ENCODE measurements around the gene GNB3.

DNA sequence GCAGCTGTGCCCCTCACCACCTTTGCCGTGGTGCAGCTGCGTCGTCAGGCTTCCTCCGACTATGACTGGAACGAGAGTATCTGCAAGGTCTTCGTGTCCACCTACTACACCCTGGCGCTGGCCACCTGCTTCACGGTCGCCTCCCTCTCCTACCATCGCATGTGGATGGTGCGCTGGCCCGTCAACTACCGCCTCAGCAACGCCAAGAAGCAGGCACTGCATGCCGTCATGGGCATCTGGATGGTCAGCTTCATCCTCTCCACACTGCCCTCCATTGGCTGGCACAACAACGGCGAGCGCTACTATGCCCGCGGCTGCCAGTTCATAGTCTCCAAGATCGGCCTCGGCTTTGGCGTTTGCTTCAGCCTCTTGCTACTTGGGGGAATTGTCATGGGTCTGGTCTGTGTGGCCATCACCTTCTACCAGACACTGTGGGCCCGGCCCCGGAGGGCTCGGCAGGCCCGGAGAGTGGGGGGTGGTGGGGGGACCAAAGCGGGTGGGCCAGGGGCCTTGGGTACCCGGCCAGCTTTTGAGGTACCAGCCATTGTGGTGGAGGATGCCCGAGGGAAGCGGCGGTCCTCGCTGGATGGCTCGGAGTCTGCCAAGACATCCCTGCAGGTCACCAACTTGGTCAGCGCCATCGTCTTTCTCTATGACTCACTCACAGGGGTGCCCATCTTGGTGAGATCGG, 16.5 kb upstream of the GNB3 start:
- no peak for TF ChIP-seq POLR2A (IDR thresholded peaks at IDR 0.05)
- TF ChIP-seq CTCF (IDR thresholded peaks at IDR 0.05), result no peak

Measured in lower leg skin (tissue), 3 donors.